ENCODE measurements around the gene TBPL1.

- TF ChIP-seq CTCF (IDR thresholded peaks at IDR 0.05; ENCODE audit: low read length): no peak
- TF ChIP-seq EZH2 (optimal IDR thresholded peaks at IDR 0.05; ENCODE audit: low read depth, low read length): no peak
- TF ChIP-seq EZH2phosphoT487 (IDR thresholded peaks at IDR 0.05; ENCODE audit: low read length): no peak
Observed at GRCh38 chr6:134028438-134028837, 75.4 kb downstream of the TBPL1 start.
